Activated effector memory CD4-positive, alpha-beta T cell treated with anti-CD3 and anti-CD28 coated beads, Interleukin-2, amount 50 U/mL, for 16 hours (primary cell): Measurements from ENCODE around the gene CTAGE4.
"Not testable (repeated sequence)": the region's sequence is repeated elsewhere in the genome, so short reads cannot be mapped to it uniquely, and the experiment has no call there.

ENCODE experiments used
- DNase-seq: peaks from one replicate; pipeline ENCODE4 v3.0.0-alpha.2; 2020

Gene CTAGE4

GRCh38 chr7:144183166-144183565 lies at the start of gene CTAGE4:
Gene CTAGE4, plus strand, starts transcription at chr7:144183466. Its CDS starts 38 bp downstream, at chr7:144183504.
- DNase-seq, result not testable (repeated sequence)

GRCh38 chr7:144134116-144134515 lies 49.1 kb upstream of the CTAGE4 start:
- DNase-seq, result no peak

GRCh38 chr7:144137501-144137900 lies 45.8 kb upstream of the CTAGE4 start:
- no peak for DNase-seq

- DNase-seq, result no peak
Observed at GRCh38 chr7:144142187-144142586, 41.1 kb upstream of the CTAGE4 start.

- no peak for DNase-seq
Observed at GRCh38 chr7:144144426-144144825, 38.8 kb upstream of the CTAGE4 start.

GRCh38 chr7:144148224-144148827 lies 34.9 kb upstream of the CTAGE4 start:
- no peak for DNase-seq

GRCh38 chr7:144158861-144159260 lies 24.4 kb upstream of the CTAGE4 start:
- no peak for DNase-seq

GRCh38 chr7:144164784-144165183 lies 18.5 kb upstream of the CTAGE4 start:
- DNase-seq, result no peak

GRCh38 chr7:144171594-144172350 lies 11.5 kb upstream of the CTAGE4 start:
- not testable (repeated sequence) for DNase-seq

GRCh38 chr7:144174613-144175012 lies 8.7 kb upstream of the CTAGE4 start:
- no peak for DNase-seq

- peak; percentile 67 for DNase-seq
Observed at GRCh38 chr7:144178380-144179164, 4.7 kb upstream of the CTAGE4 start.

GRCh38 chr7:144179165-144179479 lies 4.1 kb upstream of the CTAGE4 start:
- not testable (repeated sequence) for DNase-seq

- not testable (repeated sequence) for DNase-seq
Observed at GRCh38 chr7:144187848-144188247, 4.6 kb downstream of the CTAGE4 start.

- not testable (repeated sequence) for DNase-seq
Observed at GRCh38 chr7:144188578-144189171, 5.4 kb downstream of the CTAGE4 start.

- not testable (repeated sequence) for DNase-seq
Observed at GRCh38 chr7:144193782-144194181, 10.5 kb downstream of the CTAGE4 start.

- not testable (repeated sequence) for DNase-seq
Observed at GRCh38 chr7:144194453-144194852, 11.2 kb downstream of the CTAGE4 start.

GRCh38 chr7:144195212-144195872 lies 12.1 kb downstream of the CTAGE4 start, which contains the start of gene ARHGEF35:
Gene ARHGEF35, minus strand, starts transcription at chr7:144195833. Its CDS starts 7,450 bp downstream, at chr7:144188383.
- DNase-seq, result not testable (repeated sequence)

- DNase-seq, result not testable (repeated sequence)
Observed at GRCh38 chr7:144198934-144199333, 15.7 kb downstream of the CTAGE4 start.

GRCh38 chr7:144201978-144202377 lies 18.7 kb downstream of the CTAGE4 start:
- DNase-seq, result not testable (repeated sequence)

GRCh38 chr7:144203086-144203485 lies 19.8 kb downstream of the CTAGE4 start:
- not testable (repeated sequence) for DNase-seq

GRCh38 chr7:144205306-144205705 lies 22.0 kb downstream of the CTAGE4 start:
- DNase-seq, result not testable (repeated sequence)

GRCh38 chr7:144217200-144217599 lies 33.9 kb downstream of the CTAGE4 start:
- not testable (repeated sequence) for DNase-seq
